SU-DHL-6 (cell line): ENCODE results near the gene DNAI4.

Experiments used
- H2AFZ ChIP-seq: fragments of 200-600 bp; sonication (generic); 2 replicates; pipeline ENCODE4 v1.6.1; 2014; ENCODE audit warnings: low read depth, mild to moderate bottlenecking, moderate library complexity, mixed read lengths, antibody characterized with exemption, low read length; ENCODE audit not compliant: severe bottlenecking
- H3F3A ChIP-seq: fragments of 200-600 bp; shearing (Covaris generic); 2 replicates; pipeline ENCODE4 v1.6.0; 2016; ENCODE audit warnings: antibody characterized with exemption, mild to moderate bottlenecking; ENCODE audit not compliant: insufficient read depth
- H3K27ac ChIP-seq: fragments of 200-600 bp; sonication (generic); 2 replicates; pipeline ENCODE4 v1.5.1; 2016; ENCODE audit warnings: low read depth, mild to moderate bottlenecking, low read length, moderate library complexity, mixed read lengths
- H3K27me3 ChIP-seq: fragments of 200-600 bp; sonication (generic), shearing (Covaris generic); 2 replicates; pipeline ENCODE4 v1.6.0; 2014; ENCODE audit warnings: mild to moderate bottlenecking, low read length
- H3K36me3 ChIP-seq: fragments of 200-600 bp; sonication (generic); 2 replicates; pipeline ENCODE4 v1.6.1; 2014; ENCODE audit warnings: mild to moderate bottlenecking, low read length, mixed read lengths
- H3K4me2 ChIP-seq: fragments of 300-600, 200-600 bp; shearing (Covaris generic), sonication (generic); 2 replicates; pipeline ENCODE4 v1.6.0; 2014; ENCODE audit warnings: low read length, low read depth, mild to moderate bottlenecking; ENCODE audit not compliant: poor library complexity, severe bottlenecking
- H3K4me3 ChIP-seq: fragments of 200-600 bp; sonication (generic); 2 replicates; pipeline ENCODE4 v1.5.1; 2014; ENCODE audit warnings: antibody characterized with exemption, low read length, mild to moderate bottlenecking, mixed read lengths; ENCODE audit not compliant: insufficient read depth, poor library complexity, severe bottlenecking
- H3K79me2 ChIP-seq: fragments of 200-600 bp; sonication (generic); 2 replicates; pipeline ENCODE4 v1.6.1; 2014; ENCODE audit warnings: mild to moderate bottlenecking, low read length, moderate library complexity; ENCODE audit not compliant: insufficient read depth
- H3K9ac ChIP-seq: fragments of 200-600 bp; sonication (generic); 2 replicates; pipeline ENCODE4 v1.7.0; 2014; ENCODE audit warnings: mild to moderate bottlenecking, low read length
- H3K9me2 ChIP-seq: fragments of 200-600 bp; sonication (generic); replicated peaks from 2 replicates; pipeline ENCODE4 v1.6.1; 2014; ENCODE audit warnings: low read length; ENCODE audit not compliant: insufficient read depth
- H3K9me3 ChIP-seq: fragments of 200-600 bp; sonication (generic); 2 replicates; pipeline ENCODE4 v1.6.1; 2014; ENCODE audit warnings: low read length, mixed read lengths; ENCODE audit not compliant: insufficient read depth
- H4K20me1 ChIP-seq: fragments of 200-600 bp; sonication (generic); 2 replicates; pipeline ENCODE4 v1.6.1; 2014; ENCODE audit warnings: low read depth, mild to moderate bottlenecking, antibody characterized with exemption, low read length, moderate library complexity, mixed read lengths
- CTCF ChIP-seq: fragments of 200-600 bp; sonication (generic); IDR thresholded peaks from one replicate; pipeline ENCODE4 v1.5.1; 2017; ENCODE audit warnings: antibody characterized with exemption, mild to moderate bottlenecking, low read length, moderate library complexity; ENCODE audit not compliant: insufficient read depth, poor library complexity, severe bottlenecking
- EZH2phosphoT487 ChIP-seq: fragments of 200-600 bp; sonication (generic), shearing (Covaris generic); conservative IDR thresholded peaks from 2 replicates; pipeline ENCODE4 v1.6.1; 2018; ENCODE audit warnings: mild to moderate bottlenecking, antibody characterized with exemption, low read length, moderate library complexity, mixed read lengths

DNAI4 gene

DNA sequence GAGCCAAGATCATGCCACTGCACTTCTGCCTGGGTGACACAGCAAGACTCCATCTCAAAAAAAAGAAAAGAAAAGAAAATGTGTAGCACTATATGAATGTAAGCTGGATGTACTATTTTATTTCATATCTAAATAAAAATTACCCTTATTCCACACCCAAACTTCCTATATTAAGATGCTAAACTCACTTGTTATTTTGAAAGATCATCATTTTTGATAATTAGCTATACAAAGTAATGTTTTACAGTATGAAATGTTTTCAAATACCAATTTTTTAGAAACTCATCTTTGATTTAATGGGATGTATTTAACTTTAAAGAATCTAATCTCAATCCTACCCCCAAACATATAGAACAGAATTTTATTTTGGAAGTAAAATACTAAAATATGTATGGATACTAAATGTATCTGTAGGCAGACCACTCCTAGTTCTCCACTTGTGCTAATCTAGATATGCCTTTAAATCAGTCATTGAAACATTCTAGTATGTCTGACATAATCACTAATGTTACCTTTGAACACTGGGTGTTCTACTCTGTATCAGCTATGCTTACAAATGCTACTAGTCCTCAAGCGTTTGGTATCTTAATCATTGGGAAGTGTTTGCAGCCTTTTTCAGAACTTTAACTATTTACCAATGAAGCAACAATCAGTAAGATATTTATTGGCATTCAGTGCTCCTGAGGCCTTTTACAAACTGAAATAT is 13.0 kb upstream of the DNAI4 start:
- no peak overlapping the region for H3K27ac ChIP-seq
- no peaks in the 10 kb centered on the region for H3K9me2 ChIP-seq
- H3K36me3 ChIP-seq: peaks cover 23% of the 10 kb centered on the region; the same call in 1 of the 2 replicates
- no peak overlapping the region for H3K9ac ChIP-seq
- H2AFZ ChIP-seq: no peak overlapping the region
- H3F3A ChIP-seq: peaks cover 8% of the 10 kb centered on the region; the same call in 1 of the 2 replicates
- H3K4me3 ChIP-seq: no peak overlapping the region
- H3K9me3 ChIP-seq: no peaks in the 10 kb centered on the region
- peaks cover 39% of the 10 kb centered on the region for H4K20me1 ChIP-seq
- peak overlapping the region; percentile 4 for H3K4me2 ChIP-seq
- peaks cover 100% of the 10 kb centered on the region for H3K79me2 ChIP-seq
- TF ChIP-seq CTCF: no peak
- no peak for TF ChIP-seq EZH2phosphoT487
- no peaks in the 10 kb centered on the region for H3K27me3 ChIP-seq

DNA sequence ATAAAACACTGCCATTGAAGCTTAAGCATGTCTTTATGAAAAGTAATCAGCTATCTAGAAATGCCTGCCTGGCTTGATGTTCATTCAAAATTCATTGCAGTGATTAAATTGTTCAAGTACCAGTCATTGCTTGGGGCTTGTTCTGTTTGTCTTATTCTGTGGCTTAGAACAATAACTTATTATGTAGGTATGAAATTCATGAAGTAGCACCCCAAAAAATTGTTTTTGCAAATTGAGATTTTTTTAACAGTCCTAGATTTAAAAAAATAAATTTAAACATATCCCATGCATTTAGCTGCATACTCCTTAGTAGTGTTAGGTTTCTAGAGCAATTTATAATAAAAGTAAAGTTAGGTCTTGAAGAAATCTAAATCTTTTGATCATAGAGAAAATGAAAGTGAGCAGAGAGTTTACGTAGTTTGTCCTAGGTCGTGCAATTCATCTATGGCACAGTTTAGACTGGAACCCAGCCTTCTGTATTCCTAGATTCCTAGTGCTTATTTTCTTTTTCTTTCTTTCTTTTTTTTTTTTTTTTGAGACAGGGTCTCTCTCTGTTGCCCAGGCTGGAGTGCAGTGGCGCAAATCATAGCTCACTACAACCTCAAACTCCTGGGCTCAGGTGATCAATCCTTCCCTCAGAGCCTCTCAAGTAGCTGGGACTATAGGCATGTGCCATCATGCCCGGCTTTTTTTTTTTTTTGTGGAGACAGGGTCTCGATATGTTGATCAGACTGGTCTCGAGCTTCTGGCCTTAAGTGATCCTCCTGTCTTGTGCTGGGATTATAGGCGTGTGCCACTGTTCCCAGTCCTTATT is 9.4 kb upstream of the DNAI4 start:
- no peaks in the 10 kb centered on the region for H3K27me3 ChIP-seq
- peaks cover 93% of the 10 kb centered on the region for H3K79me2 ChIP-seq
- no peak for TF ChIP-seq CTCF
- TF ChIP-seq EZH2phosphoT487: no peak
- H3K9me3 ChIP-seq: no peaks in the 10 kb centered on the region
- H4K20me1 ChIP-seq: peaks cover 51% of the 10 kb centered on the region
- no peak overlapping the region for H3K27ac ChIP-seq
- H3K36me3 ChIP-seq: peaks cover 3% of the 10 kb centered on the region; the same call in 1 of the 2 replicates
- H3K4me2 ChIP-seq: peak overlapping the region; percentile 96
- H3K9me2 ChIP-seq: no peaks in the 10 kb centered on the region
- H3K9ac ChIP-seq: no peak overlapping the region
- no peak overlapping the region for H3K4me3 ChIP-seq
- peaks cover 6% of the 10 kb centered on the region for H3F3A ChIP-seq
- no peak overlapping the region for H2AFZ ChIP-seq

DNA sequence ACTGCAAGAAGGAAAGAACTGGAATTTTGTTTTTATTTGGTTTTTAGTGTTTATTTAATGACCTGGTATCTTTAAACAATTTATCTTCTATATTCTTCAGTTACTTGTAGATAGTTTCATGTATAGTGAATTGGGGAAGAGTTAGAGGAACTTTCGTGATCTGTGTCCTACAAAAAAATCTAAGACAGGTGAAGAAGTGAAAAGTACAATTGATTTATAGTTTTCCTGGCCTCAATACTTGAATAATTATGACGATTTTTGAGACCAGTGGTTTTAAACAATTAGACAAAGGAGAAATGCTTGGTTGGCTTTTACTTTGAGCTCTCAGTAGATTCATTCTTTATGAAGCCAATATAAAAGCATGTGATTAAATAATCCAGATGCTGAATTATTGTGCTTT is 7.6 kb upstream of the DNAI4 start:
- Histone ChIP-seq H4K20me1 (peaks cover 39% of the 10 kb centered on the region), H3K36me3 (peaks cover 3% of the 10 kb centered on the region; the same call in 1 of the 2 replicates), H3K79me2 (peaks cover 86% of the 10 kb centered on the region), H3K9ac (peak overlapping the region; percentile 26; the same call in 1 of the 2 replicates), H2AFZ (no peak overlapping the region), H3K4me3 (peak overlapping the region; percentile 94), H3K9me2 (no peaks in the 10 kb centered on the region), H3K9me3 (no peaks in the 10 kb centered on the region), H3F3A (peaks cover 23% of the 10 kb centered on the region), H3K4me2 (peak overlapping the region; percentile 96), H3K27ac (peak overlapping the region; percentile 4; the same call in 1 of the 2 replicates), H3K27me3 (no peaks in the 10 kb centered on the region)
- TF ChIP-seq EZH2phosphoT487 (no peak), CTCF (no peak)
